GM18508 (cell line): Measurements from ENCODE around the gene NDUFA3.

Source experiments
- ATAC-seq: cut with Tn5 transposase; IDR thresholded peaks from one replicate; pipeline ENCODE4 v1.9.1; 2021; ENCODE audit warnings: moderate number of reproducible peaks; ENCODE audit not compliant: insufficient read depth, unreplicated experiment

Gene NDUFA3

GRCh38 chr19:54106716-54107115 is 4.1 kb downstream of the NDUFA3 start:
- no peak for ATAC-seq

- ATAC-seq = no peak
Measured at GRCh38 chr19:54107876-54108490, 5.3 kb downstream of the NDUFA3 start.

- ATAC-seq = no peak
Measured at GRCh38 chr19:54108496-54108895, 5.8 kb downstream of the NDUFA3 start.

GRCh38 chr19:54109651-54110050 is 7.0 kb downstream of the NDUFA3 start:
- no peak for ATAC-seq

GRCh38 chr19:54114340-54115108 is 11.9 kb downstream of the NDUFA3 start:
- no peak for ATAC-seq

GRCh38 chr19:54115109-54116063 is 12.7 kb downstream of the NDUFA3 start, which contains the start of the genes PRPF31 and TFPT:
TSS of gene PRPF31 (plus strand) at chr19:54115754. CDS start at chr19:54118279, 2,525 bp downstream.
TSS of gene TFPT (minus strand) at chr19:54115657. CDS start at chr19:54115269, 388 bp downstream.
- ATAC-seq = peak; percentile 73

GRCh38 chr19:54121259-54121658 is 18.6 kb downstream of the NDUFA3 start:
- no peak for ATAC-seq

GRCh38 chr19:54123682-54124081 is 21.0 kb downstream of the NDUFA3 start:
- ATAC-seq = no peak

GRCh38 chr19:54124393-54124792 is 21.7 kb downstream of the NDUFA3 start:
- no peak for ATAC-seq

- no peak for ATAC-seq
Measured at GRCh38 chr19:54125713-54126112, 23.1 kb downstream of the NDUFA3 start.

- ATAC-seq = no peak
Measured at GRCh38 chr19:54127688-54128440, 25.2 kb downstream of the NDUFA3 start.

GRCh38 chr19:54128441-54128725 is 25.7 kb downstream of the NDUFA3 start:
- ATAC-seq = no peak

GRCh38 chr19:54128796-54129616 is 26.4 kb downstream of the NDUFA3 start:
- ATAC-seq = no peak

GRCh38 chr19:54129617-54129996 is 27.0 kb downstream of the NDUFA3 start:
- ATAC-seq = no peak

GRCh38 chr19:54133312-54133956 is 30.8 kb downstream of the NDUFA3 start:
- ATAC-seq = no peak

- no peak for ATAC-seq
Measured at GRCh38 chr19:54133957-54134590, 31.4 kb downstream of the NDUFA3 start.

GRCh38 chr19:54136086-54136863 is 33.6 kb downstream of the NDUFA3 start:
- no peak for ATAC-seq
